NCI-H1048 (cell line): Measurements from ENCODE around the gene PLEKHA5.

Source experiments
- DNase-seq: peaks from one replicate; lab custom pipeline; 2025; lab: John Stamatoyannopoulos, UW

The PLEKHA5 gene

GRCh38 chr12:19130224-19131024, 891 bp downstream of the PLEKHA5 start:
- DNase-seq: no peak

GRCh38 chr12:19131025-19131444, 1.5 kb downstream of the PLEKHA5 start:
- no peak for DNase-seq

GRCh38 chr12:19138551-19138950, 9.0 kb downstream of the PLEKHA5 start:
- DNase-seq: no peak

- no peak for DNase-seq
These were observed 9.4 kb downstream of the PLEKHA5 start for GRCh38 chr12:19138956-19139355.

GRCh38 chr12:19139615-19140194, 10.2 kb downstream of the PLEKHA5 start:
- DNase-seq: no peak

- no peak for DNase-seq
These were observed 11.1 kb downstream of the PLEKHA5 start for GRCh38 chr12:19140381-19141236.

GRCh38 chr12:19142499-19142898, 13.0 kb downstream of the PLEKHA5 start:
- DNase-seq: no peak

GRCh38 chr12:19144287-19144686, 14.8 kb downstream of the PLEKHA5 start:
- DNase-seq: no peak

GRCh38 chr12:19144985-19145384, 15.5 kb downstream of the PLEKHA5 start:
- DNase-seq: no peak

GRCh38 chr12:19148860-19149259, 19.3 kb downstream of the PLEKHA5 start:
- DNase-seq: no peak

- DNase-seq: no peak
These were observed 20.9 kb downstream of the PLEKHA5 start for GRCh38 chr12:19150273-19150900.

GRCh38 chr12:19151298-19151697, 21.8 kb downstream of the PLEKHA5 start:
- DNase-seq: no peak

GRCh38 chr12:19153396-19153795, 23.9 kb downstream of the PLEKHA5 start:
- no peak for DNase-seq

GRCh38 chr12:19154686-19155085, 25.2 kb downstream of the PLEKHA5 start:
- no peak for DNase-seq

- DNase-seq: no peak
These were observed 26.6 kb downstream of the PLEKHA5 start for GRCh38 chr12:19155981-19156734.

- DNase-seq: no peak
These were observed 29.4 kb downstream of the PLEKHA5 start for GRCh38 chr12:19158923-19159322.

GRCh38 chr12:19161216-19161615, 31.7 kb downstream of the PLEKHA5 start:
- no peak for DNase-seq

GRCh38 chr12:19165451-19165850, 35.9 kb downstream of the PLEKHA5 start:
- no peak for DNase-seq

- no peak for DNase-seq
These were observed 36.9 kb downstream of the PLEKHA5 start for GRCh38 chr12:19166387-19166786.

- no peak for DNase-seq
These were observed 37.4 kb downstream of the PLEKHA5 start for GRCh38 chr12:19166956-19167355.

- no peak for DNase-seq
These were observed 38.2 kb downstream of the PLEKHA5 start for GRCh38 chr12:19167708-19168107.

GRCh38 chr12:19168644-19169043, 39.1 kb downstream of the PLEKHA5 start:
- DNase-seq: no peak
